GM12878 (cell line): ENCODE data around the gene FAF1. TPM values are rescaled to one million over a fixed set of nuclear protein-coding genes. Genes with fewer than 3 reads are reported as not detected.

Experiments used
- ATAC-seq: fragments of 200-7000 bp; cut with Tn5 transposase; 3 replicates; pipeline ENCODE4 v1.9.1; 2020; ENCODE audit warnings: mild to moderate bottlenecking, moderate library complexity
- BruUV-seq: library from RNA; stranded (reverse); fragments of 400-500 nt; replicated peaks from 2 replicates; lab custom pipeline; 2021; lab: Mats Ljungman, UMichigan
- CTCF ChIA-PET: fragments of 300-600 bp; sonication (Branson Sonifier 250); formaldehyde crosslinking; extraction: SDS; loops from one replicate; lab custom pipeline; 2021; ENCODE audit warnings: inconsistent platforms; lab: Yijun Ruan, JAX
- POLR2A ChIA-PET: fragments of 350-600 bp; formaldehyde crosslinking; extraction: SDS; loops from one replicate; lab custom pipeline; 2021; ENCODE audit warnings: inconsistent platforms; lab: Charles Lee
- RAD21 ChIA-PET: fragments of 300-600 bp; sonication (Branson Sonifier 250); formaldehyde crosslinking; loops from one replicate; lab custom pipeline; 2023; ENCODE audit warnings: antibody characterized with exemption; ENCODE audit not compliant: unreplicated experiment; lab: Charles Lee
- SMC1A ChIA-PET: fragments of 300-600 bp; sonication (Branson Sonifier 250); formaldehyde crosslinking; loops from one replicate; lab custom pipeline; 2023; ENCODE audit not compliant: unreplicated experiment, uncharacterized antibody; lab: Charles Lee
- DNase-seq: peaks from one replicate; pipeline ENCODE4 v3.0.0-alpha.2; 2011; ENCODE audit warnings: low read depth, low spot score
- FAIRE-seq: peaks from 3 replicates; lab custom pipeline; 2011; peaks lifted over from hg19 to GRCh38; lab: Jason Lieb, UNC
- H2AFZ ChIP-seq: 2 replicates; pipeline ENCODE4 v1.6.0; 2011; ENCODE audit warnings: low read depth, low read length, control low read depth; ENCODE audit not compliant: control insufficient read depth
- H3K27ac ChIP-seq: 2 replicates; pipeline ENCODE4 v1.5.1; 2011; ENCODE audit warnings: control low read depth; ENCODE audit not compliant: control insufficient read depth, insufficient read depth
- H3K27me3 ChIP-seq, 2 experiments: replicated peaks in 1 of 2; 2 replicates each; pipeline versions ENCODE4 v1.6.0 to v1.6.1; 2011; ENCODE audit warnings: low read length in 1 of 2; ENCODE audit not compliant: control insufficient read depth in 2 of 2, insufficient read depth in 2 of 2
- H3K36me3 ChIP-seq, 2 experiments: 2 replicates each; pipeline ENCODE4 v1.5.1; 2011; ENCODE audit warnings: low read length in 1 of 2; ENCODE audit not compliant: control insufficient read depth in 2 of 2, insufficient read depth in 2 of 2
- H3K4me1 ChIP-seq: 2 replicates; pipeline ENCODE4 v1.6.1; 2011; ENCODE audit warnings: mild to moderate bottlenecking, low read length, moderate library complexity, mixed read lengths; ENCODE audit not compliant: control insufficient read depth, insufficient read depth
- H3K4me2 ChIP-seq: 2 replicates; pipeline ENCODE4 v1.6.0; 2011; ENCODE audit warnings: control low read depth; ENCODE audit not compliant: control insufficient read depth, insufficient read depth
- H3K4me3 ChIP-seq: fragments of 200-600 bp; sonication (generic); 2 replicates; pipeline ENCODE4 v1.5.1; 2016
- H3K79me2 ChIP-seq: 2 replicates; pipeline ENCODE4 v1.6.0; 2011; ENCODE audit warnings: low read length; ENCODE audit not compliant: control insufficient read depth, insufficient read depth
- H3K9ac ChIP-seq: 2 replicates; pipeline ENCODE4 v1.8.0; 2011; ENCODE audit warnings: low read length, control low read depth, mixed read lengths; ENCODE audit not compliant: control insufficient read depth, insufficient read depth
- H3K9me3 ChIP-seq: replicated peaks from 3 replicates; pipeline ENCODE4 v1.5.1; 2011; ENCODE audit warnings: mild to moderate bottlenecking, low read length; ENCODE audit not compliant: control insufficient read depth, insufficient read depth
- H4K20me1 ChIP-seq: 2 replicates; pipeline ENCODE4 v1.6.0; 2011; ENCODE audit not compliant: control insufficient read depth, insufficient read depth
- CHD4 ChIP-seq: fragments of 200-600 bp; sonication (generic); IDR thresholded peaks from 2 replicates; pipeline ENCODE4 v1.6.1; 2016; ENCODE audit warnings: mild to moderate bottlenecking
- EED ChIP-seq: sonication (generic); IDR thresholded peaks from 2 replicates; pipeline ENCODE4 v1.6.1; 2016; ENCODE audit warnings: antibody characterized with exemption, low read depth
- FOS ChIP-seq: IDR thresholded peaks from 3 replicates; pipeline ENCODE4 v1.6.1; 2011; ENCODE audit warnings: borderline replicate concordance; ENCODE audit not compliant: insufficient read length; ENCODE audit errors: extremely low read depth
- GABPA ChIP-seq: IDR thresholded peaks from 2 replicates; pipeline ENCODE4 v1.6.1; 2014; ENCODE audit warnings: antibody characterized with exemption, low read depth, mild to moderate bottlenecking, inconsistent platforms
- KAT2A ChIP-seq: conservative IDR thresholded peaks from 2 replicates; pipeline ENCODE4 v1.6.1; 2011; ENCODE audit warnings: low read depth, low read length; ENCODE audit not compliant: control insufficient read depth
- NFXL1 ChIP-seq: fragments of 450-650 bp; IDR thresholded peaks from 2 replicates; pipeline ENCODE4 v1.6.1; 2017; ENCODE audit warnings: antibody characterized with exemption, mild to moderate bottlenecking, borderline replicate concordance
- NR2C2 ChIP-seq: IDR thresholded peaks from 2 replicates; pipeline ENCODE4 v1.6.1; 2011; ENCODE audit warnings: borderline replicate concordance, low read depth; ENCODE audit not compliant: control insufficient read depth, insufficient read length
- PRDM15 ChIP-seq: fragments of 450-650 bp; formaldehyde crosslinking; IDR thresholded peaks from 2 replicates; pipeline ENCODE4 v1.4.0; 2020; ENCODE audit warnings: mild to moderate bottlenecking, moderate library complexity
- RB1 ChIP-seq: fragments of 450-650 bp; formaldehyde crosslinking; IDR thresholded peaks from 2 replicates; pipeline ENCODE4 v1.6.1; 2017; ENCODE audit warnings: mild to moderate bottlenecking, borderline replicate concordance
- SMAD5 ChIP-seq: IDR thresholded peaks from 2 replicates; pipeline ENCODE4 v1.6.1; 2016; ENCODE audit warnings: antibody characterized with exemption, low read depth
- WGBS: methylation state at CpG from one replicate; pipeline ENCODE4 v1.1.6; 2016; ENCODE audit warnings: low lambda C conversion rate; ENCODE audit not compliant: insufficient replicate concordance, insufficient coverage; ENCODE audit errors: missing lambda C conversion rate; 5-methylcytosine and 5-hydroxymethylcytosine counted together
- in situ Hi-C: fragments of 300-500 bp; cut with MboI; formaldehyde crosslinking; loops from 9 replicates; pipeline ENCODE4 v1.14.3; 2018; ENCODE audit warnings: mixed read lengths
- intact Hi-C: fragments of 100-400 bp; cut with micrococcal nuclease; formaldehyde crosslinking; loops from one replicate; pipeline ENCODE4 v1.14.2; 2022; ENCODE audit not compliant: unreplicated experiment
- polyA plus RNA-seq, 11 experiments: library from polyadenylated mRNA; depleted of rRNA in 4 of 11; unstranded in 6 of 11; stranded (reverse) in 5 of 11; fragments of >200 nt; fragmentation: Nextera tagmentation in 4 of 11; fragmentation: Illumina TruSeq in 1 of 11; extraction: Ambion mirVana in 4 of 11; extraction: Trizol in 1 of 11; gene quantifications; 1 replicate in 1 of 11; 2 replicates in 10 of 11; pipeline versions ENCODE4 v1.2.1 to v1.2.3, GENCODE V29; 2011 to 2016; ENCODE audit warnings: inconsistent platforms in 2 of 11, missing spikeins in 2 of 11, low read depth in 1 of 11
- total RNA-seq, 4 experiments: library from RNA; depleted of rRNA in 3 of 4; stranded (reverse); fragments of >200 nt in 3 of 4; fragmentation: Illumina TruSeq in 1 of 4; extraction: Trizol in 1 of 4; gene quantifications; 2 replicates each; pipeline versions ENCODE4 v1.2.1 to v1.2.3, GENCODE V29; 2013 to 2021
- TF ChIP-seq, protein P1 (sequence below): IDR thresholded peaks from 2 replicates; pipeline ENCODE4 v1.6.1; 2011; ENCODE audit warnings: low read depth, low read length, improper control_type of control experiment, borderline replicate concordance
- TF ChIP-seq, protein P2 (sequence below): IDR thresholded peaks from 2 replicates; pipeline ENCODE4 v1.6.1; 2012; ENCODE audit warnings: improper control_type of control experiment, low read depth, low read length; ENCODE audit not compliant: insufficient replicate concordance

The FAF1 gene
- total and polyA plus RNA-seq, 10 of the 15 experiments (the other 5 are each of a cell fraction or from before 2014, with no cell fraction given), result 8.6 to 54.5 (median 23.7) TPM

DNA sequence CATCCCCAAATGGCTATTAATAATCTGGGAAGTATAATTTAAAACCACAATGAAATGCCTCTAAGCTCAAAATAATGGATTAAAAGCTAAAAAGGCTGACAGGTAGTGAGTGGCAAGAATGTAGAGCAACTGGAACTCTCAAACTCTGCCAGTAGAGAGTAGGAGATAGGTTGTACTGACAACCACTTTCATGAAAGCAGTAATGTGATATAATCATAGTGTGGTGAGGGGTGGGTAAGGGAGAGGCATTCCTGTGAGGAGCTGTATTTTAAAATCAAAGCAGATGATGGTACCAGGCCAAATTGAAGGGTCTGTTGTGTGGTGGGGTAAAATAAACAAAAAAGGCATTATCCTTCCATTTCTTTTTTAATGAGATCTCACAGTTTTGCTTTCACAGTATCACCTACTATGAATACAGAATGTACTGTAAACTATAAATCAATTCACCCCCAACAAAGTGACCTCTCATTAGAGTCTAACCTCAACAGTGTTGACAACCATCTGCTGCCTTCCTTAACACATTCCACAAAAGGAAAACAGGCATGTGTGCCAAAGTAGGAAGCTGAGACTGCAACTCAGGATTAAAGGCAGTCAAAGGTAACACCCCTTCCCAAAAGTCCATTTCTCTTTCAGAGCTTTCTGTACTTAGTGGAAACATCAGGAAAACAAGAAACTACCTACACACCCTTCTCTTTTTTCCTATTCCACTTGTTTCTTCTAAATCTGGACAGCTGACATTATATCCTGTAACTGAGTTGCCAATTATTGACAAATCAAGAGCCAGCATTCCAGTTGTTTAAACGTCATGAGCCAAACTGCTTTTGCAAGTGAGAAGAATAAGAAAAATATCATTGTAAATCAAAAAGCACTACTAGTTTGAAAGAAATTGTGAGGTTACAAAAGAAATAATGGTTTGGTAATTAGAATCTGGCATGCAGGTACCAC lies 130.8 kb downstream of the FAF1 start:
- no peaks in the 10 kb centered on the region for H3K36me3 ChIP-seq
- no peak overlapping the region for H3K4me3 ChIP-seq
- no peaks in the 10 kb centered on the region for H3K27me3 ChIP-seq
- 96% methylated on average over 1 of the region's 1 CpG for WGBS
- H4K20me1 ChIP-seq, result no peaks in the 10 kb centered on the region
- no peaks in the 10 kb centered on the region; the same call in 1 of the 2 replicates for H3K79me2 ChIP-seq
- in situ Hi-C loops (no loop called here), intact Hi-C loops (no loop called here)
- no peak overlapping the region for H3K27ac ChIP-seq
- DNase-seq, result no peak
- ChIA-PET RAD21 (no interaction called here), CTCF (no interaction called here), POLR2A (interaction anchor here (0.8 kb wide), 1 partner anchor 10 kb away, joined by 3 read pairs; no protein-coding TSS in a partner anchor), SMC1A (interaction anchor here (0.7 kb wide), 1 partner anchor 80 kb away, joined by 3 read pairs; no protein-coding TSS in a partner anchor)
- H3K4me1 ChIP-seq, result no peaks in the 10 kb centered on the region
- no TSS peak for BruUV-seq
- H3K9ac ChIP-seq, result no peak overlapping the region
- FAIRE-seq, result no peak
- no peaks in the 10 kb centered on the region; the same call in 2 of the 3 replicates for H3K9me3 ChIP-seq
- ATAC-seq, result no peak
- no peak overlapping the region for H3K4me2 ChIP-seq
- H2AFZ ChIP-seq, result no peak overlapping the region
- TF ChIP-seq FOS (no peak), EED (no peak), PRDM15 (CRISPR knock-in tag) (no peak), CHD4 (no peak), NFXL1 (no peak), SMAD5 (no peak), RB1 (no peak), KAT2A (no peak), NR2C2 (no peak), GABPA (no peak)
- TF ChIP-seq, protein P1, sequence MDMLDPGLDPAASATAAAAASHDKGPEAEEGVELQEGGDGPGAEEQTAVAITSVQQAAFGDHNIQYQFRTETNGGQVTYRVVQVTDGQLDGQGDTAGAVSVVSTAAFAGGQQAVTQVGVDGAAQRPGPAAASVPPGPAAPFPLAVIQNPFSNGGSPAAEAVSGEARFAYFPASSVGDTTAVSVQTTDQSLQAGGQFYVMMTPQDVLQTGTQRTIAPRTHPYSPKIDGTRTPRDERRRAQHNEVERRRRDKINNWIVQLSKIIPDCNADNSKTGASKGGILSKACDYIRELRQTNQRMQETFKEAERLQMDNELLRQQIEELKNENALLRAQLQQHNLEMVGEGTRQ, result no peak
- TF ChIP-seq, protein P2, sequence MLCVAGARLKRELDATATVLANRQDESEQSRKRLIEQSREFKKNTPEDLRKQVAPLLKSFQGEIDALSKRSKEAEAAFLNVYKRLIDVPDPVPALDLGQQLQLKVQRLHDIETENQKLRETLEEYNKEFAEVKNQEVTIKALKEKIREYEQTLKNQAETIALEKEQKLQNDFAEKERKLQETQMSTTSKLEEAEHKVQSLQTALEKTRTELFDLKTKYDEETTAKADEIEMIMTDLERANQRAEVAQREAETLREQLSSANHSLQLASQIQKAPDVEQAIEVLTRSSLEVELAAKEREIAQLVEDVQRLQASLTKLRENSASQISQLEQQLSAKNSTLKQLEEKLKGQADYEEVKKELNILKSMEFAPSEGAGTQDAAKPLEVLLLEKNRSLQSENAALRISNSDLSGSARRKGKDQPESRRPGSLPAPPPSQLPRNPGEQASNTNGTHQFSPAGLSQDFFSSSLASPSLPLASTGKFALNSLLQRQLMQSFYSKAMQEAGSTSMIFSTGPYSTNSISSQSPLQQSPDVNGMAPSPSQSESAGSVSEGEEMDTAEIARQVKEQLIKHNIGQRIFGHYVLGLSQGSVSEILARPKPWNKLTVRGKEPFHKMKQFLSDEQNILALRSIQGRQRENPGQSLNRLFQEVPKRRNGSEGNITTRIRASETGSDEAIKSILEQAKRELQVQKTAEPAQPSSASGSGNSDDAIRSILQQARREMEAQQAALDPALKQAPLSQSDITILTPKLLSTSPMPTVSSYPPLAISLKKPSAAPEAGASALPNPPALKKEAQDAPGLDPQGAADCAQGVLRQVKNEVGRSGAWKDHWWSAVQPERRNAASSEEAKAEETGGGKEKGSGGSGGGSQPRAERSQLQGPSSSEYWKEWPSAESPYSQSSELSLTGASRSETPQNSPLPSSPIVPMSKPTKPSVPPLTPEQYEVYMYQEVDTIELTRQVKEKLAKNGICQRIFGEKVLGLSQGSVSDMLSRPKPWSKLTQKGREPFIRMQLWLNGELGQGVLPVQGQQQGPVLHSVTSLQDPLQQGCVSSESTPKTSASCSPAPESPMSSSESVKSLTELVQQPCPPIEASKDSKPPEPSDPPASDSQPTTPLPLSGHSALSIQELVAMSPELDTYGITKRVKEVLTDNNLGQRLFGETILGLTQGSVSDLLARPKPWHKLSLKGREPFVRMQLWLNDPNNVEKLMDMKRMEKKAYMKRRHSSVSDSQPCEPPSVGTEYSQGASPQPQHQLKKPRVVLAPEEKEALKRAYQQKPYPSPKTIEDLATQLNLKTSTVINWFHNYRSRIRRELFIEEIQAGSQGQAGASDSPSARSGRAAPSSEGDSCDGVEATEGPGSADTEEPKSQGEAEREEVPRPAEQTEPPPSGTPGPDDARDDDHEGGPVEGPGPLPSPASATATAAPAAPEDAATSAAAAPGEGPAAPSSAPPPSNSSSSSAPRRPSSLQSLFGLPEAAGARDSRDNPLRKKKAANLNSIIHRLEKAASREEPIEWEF, result no peak
